ENCODE results near the gene TM4SF4.

DNA sequence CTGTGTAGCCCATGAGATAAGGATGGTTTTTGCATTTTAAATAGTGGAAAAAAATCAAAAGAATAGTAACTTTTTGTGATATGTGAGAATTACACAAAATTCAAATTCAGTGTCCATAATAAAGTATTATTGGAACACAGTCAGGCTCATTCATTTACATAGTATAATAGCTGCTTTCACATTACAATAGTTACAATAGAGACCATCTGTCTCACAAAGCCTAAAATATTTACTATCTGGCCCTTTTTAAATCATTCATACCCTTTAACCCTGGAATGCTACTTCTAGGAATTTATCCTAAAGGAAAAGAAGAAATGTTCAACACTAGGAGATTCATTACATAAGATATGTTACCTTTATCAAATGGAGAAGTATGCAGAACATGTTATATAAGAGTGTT is 35.5 kb upstream of the TM4SF4 start:
- no peak for TF ChIP-seq POLR2A (IDR thresholded peaks at IDR 0.05)
- TF ChIP-seq, protein P1, sequence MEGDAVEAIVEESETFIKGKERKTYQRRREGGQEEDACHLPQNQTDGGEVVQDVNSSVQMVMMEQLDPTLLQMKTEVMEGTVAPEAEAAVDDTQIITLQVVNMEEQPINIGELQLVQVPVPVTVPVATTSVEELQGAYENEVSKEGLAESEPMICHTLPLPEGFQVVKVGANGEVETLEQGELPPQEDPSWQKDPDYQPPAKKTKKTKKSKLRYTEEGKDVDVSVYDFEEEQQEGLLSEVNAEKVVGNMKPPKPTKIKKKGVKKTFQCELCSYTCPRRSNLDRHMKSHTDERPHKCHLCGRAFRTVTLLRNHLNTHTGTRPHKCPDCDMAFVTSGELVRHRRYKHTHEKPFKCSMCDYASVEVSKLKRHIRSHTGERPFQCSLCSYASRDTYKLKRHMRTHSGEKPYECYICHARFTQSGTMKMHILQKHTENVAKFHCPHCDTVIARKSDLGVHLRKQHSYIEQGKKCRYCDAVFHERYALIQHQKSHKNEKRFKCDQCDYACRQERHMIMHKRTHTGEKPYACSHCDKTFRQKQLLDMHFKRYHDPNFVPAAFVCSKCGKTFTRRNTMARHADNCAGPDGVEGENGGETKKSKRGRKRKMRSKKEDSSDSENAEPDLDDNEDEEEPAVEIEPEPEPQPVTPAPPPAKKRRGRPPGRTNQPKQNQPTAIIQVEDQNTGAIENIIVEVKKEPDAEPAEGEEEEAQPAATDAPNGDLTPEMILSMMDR (IDR thresholded peaks at IDR 0.05), result no peak
